T follicular helper cell (primary cell): Measurements from ENCODE around the gene NEDD9.

Experiments used
- DNase-seq: peaks from one replicate; pipeline ENCODE4 v3.0.0-alpha.2; 2020; ENCODE audit warnings: low read depth

The NEDD9 gene

GRCh38 chr6:11142296-11143027, 90.0 kb downstream of the NEDD9 start:
- DNase-seq: no peak

- DNase-seq: no peak
Observed at GRCh38 chr6:11141295-11141694, 91.2 kb downstream of the NEDD9 start.

- DNase-seq: no peak
Observed at GRCh38 chr6:11140056-11140455, 92.4 kb downstream of the NEDD9 start.

- no peak for DNase-seq
Observed at GRCh38 chr6:11139051-11139960, 93.2 kb downstream of the NEDD9 start.

GRCh38 chr6:11136809-11137208, 95.7 kb downstream of the NEDD9 start:
- DNase-seq: no peak
